ENCODE data around the gene DPF3.

The DPF3 gene

DNA sequence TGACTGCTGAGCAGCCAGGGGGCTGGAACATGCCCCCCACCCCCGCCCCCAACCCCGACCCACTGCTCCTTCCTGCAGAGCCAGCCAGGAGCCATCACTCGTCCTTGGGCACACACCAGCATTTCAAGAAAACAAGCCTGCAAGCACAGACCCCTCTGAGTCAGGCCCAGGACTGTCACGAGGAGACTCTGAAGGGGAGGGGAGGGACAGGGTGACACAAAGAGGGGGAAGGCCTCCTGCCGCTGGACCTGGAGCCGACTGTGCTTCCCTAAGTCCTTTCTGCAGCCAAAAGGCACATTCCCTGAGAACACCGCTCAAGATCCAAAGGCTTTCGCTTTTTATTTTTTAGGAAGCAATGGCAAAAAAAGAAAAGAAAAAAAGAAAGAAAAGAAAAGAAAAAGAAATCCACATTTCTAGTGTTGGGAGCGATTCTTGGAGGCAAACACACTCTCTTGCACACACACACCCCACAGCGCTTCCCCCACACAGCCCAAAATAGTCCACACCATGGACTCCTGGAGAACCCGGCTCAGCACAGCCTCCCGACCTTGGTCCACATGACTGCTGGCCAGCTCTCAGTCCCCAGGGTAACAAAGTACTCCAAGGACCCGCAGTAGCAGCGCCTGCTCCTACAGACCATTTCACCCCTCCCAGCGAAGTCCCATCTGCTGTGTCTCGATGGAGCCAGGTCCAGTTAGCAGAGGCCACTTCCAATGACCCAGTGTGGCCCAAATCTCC lies 101.7 kb downstream of the DPF3 start:
- DNase-seq, result no peak

DNA sequence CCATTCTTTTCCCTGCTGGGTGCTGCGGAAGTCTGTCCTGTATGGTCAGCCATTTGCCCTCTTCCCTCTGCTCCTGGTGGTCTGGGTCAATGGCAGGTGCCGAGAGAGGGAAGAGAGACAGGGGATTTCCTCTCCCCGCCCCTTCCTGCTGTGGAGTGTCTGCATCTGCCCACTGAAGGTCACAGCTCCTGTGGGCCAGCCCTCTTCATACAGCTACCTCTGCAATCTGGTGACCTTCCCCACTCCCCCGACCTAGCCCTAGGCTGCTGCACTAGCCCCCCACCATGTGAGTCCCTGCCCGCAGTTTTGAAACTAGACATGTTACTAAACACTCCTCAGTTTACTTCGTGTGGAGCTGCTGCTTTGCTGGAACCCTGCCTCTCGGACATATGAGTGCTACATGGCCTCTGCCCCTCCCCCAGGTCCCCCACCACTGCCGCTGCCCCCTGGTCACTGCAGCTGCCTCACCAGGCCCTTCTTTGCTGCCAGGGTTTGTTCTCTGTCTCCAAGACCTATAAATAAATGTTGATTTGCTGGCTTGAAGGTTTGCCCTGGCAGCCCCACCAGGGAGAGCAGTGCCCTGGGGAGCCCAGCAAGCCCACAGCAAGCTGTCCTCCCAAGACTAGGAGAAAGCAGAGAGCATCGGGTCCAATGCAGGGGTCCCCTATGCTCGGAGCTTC lies 102.9 kb downstream of the DPF3 start:
- DNase-seq, result no peak

DNA sequence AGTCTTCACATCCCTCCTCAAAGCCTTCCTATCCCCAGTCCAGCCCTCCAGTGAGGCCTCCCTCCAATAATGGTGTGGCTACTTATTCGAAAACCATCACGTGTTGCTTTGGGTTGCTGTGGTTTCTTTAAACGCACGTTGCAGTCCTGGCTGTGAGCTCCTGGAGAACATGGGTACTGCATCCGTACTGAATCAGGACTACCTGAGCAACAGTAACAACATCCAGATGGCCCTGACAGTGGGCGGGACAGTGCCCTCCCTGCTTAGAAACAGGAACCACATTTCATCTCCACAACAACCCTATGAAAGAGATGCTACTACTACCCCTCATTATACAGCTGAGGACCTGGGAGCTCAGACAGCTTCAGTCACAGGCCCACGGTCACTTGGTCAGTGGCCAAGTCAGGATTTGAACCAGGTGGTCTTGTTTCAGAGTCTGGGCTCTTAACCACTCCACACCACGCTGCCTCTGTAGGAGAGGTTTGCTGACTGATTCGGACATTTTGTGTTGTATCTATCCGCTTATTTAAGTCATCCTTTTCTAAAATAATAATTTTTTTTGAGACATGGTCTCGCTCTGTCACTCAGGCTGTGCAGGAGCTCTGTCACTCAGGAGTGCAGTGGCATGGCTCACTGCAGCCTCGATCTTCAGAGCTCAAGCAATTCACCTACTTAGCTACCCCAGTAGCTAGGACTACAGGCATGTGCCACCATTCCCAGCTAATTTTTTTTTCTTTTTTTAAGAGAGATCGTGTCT lies 104.8 kb downstream of the DPF3 start:
- no peak for DNase-seq

DNA sequence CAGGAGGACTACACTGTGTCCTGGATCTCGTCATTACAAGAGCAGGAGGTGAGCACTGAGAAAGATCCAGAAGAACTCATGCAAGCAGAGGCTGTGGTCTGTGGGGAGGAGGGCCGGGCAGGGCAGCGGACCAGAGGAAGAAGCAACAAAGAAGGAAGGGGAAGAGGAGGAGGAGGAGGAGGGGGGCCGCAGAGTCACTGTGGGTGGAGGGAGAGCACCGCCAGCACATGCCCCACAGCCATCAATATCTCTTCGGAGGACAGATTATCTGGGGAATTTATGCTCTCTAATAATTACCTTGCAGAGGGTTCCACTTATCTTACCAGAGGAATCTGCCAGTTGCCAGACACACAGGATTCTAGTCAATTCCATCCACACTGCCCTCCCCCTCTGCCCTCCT lies 105.6 kb downstream of the DPF3 start:
- DNase-seq, result no peak

DNA sequence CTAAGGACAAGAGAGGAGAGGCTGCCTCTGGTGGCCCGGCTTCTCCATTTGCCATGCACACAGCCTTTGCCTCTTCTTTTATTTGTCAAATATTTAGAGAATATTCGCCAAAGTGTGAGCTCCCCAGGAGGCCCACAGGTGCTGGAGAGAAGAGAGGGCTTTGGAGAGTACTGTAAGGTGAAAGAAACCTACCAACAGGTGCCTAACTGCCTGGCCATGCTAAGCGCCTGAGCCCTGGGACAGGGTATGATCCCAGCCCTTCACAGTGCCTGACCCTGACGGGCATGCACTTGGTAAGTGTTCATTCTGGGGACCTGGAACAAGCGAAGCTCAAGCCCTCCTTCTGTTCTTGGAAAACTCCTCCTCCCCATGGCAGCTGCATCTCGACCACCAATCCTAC lies 106.1 kb downstream of the DPF3 start:
- no peak for DNase-seq

DNA sequence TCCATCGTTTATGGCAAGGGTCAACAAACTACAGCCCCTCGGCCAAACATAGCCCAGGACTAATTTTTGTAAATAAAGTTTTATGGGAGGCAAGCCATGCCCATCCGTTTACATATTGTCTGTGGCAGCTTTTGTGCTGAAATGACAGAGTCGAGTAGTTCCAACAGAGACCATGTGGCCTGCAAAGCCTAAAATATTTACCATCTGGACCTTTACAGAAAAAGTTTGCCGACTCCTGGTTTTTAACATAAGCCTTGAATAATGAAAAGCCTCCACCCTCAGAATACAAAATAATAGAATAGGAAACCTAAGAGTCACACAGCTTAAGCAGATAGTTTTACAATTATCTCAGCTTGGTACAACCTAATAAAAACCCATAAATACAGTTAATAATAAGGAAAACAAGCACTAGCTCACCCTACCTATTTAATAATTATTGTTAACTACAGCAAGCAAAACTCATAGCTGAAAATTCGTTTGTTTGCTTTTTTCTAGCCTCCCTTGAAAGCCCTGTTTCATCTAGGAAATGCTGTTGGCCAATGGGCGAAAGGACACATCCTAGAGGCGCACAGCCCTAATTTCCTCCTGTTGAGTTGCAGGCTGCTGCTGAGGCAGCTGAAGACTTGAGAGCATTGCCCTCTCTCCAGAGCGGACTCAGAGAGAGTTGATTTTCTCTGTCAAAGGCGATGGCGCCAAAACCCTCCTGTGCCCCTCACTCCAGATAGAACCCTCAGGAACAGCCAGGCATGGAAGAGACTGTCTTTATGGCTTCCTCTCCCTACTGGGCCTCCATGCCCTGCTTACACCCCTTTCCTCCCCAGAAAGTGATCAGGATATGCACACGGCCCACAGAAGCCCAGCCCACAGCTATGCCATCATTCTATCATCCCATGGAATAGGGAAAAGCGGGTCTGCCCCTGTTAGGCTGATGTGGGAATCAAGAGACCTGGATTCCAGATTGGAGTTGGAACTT lies 107.2 kb downstream of the DPF3 start:
- no peak for DNase-seq

DNA sequence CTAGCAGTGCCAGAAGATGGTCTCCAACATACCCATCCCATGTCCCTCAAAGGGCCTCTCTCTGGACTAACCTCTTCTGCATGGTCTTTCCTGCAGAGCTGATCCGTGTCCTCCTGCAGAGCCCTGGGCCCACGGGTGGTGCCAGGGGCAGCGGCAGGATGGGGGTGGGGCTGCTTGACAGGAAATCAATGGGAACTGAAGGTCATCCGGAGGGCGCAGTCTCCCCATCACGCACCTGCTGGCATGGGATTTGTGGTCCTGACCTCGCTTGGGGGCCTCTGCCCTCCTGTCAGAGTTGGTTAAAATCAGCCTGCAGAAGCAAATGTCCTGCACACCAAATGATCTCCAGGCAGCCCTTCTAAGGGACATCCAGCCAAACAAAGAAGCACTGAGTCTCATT lies 110.2 kb downstream of the DPF3 start:
- no peak for DNase-seq

DNA sequence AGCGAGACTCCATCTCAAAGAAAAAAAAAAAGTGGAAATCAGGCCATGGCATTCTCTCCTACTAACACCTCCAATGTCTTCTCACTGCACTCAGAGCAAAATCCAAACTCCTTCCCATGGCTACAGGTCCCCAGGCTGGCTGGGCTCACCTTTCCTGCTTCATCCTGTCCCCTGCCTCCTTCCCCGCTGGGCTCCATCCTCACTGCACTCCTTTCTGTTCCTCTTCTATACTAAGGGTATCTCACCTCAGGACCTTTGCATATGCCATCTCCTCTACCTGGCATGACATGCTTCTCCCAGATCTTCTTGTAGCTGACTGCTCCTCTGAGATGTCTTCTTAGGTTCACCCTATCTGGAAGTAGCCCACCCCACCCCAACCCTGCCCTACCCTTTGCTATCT lies 111.1 kb downstream of the DPF3 start:
- no peak for DNase-seq

DNA sequence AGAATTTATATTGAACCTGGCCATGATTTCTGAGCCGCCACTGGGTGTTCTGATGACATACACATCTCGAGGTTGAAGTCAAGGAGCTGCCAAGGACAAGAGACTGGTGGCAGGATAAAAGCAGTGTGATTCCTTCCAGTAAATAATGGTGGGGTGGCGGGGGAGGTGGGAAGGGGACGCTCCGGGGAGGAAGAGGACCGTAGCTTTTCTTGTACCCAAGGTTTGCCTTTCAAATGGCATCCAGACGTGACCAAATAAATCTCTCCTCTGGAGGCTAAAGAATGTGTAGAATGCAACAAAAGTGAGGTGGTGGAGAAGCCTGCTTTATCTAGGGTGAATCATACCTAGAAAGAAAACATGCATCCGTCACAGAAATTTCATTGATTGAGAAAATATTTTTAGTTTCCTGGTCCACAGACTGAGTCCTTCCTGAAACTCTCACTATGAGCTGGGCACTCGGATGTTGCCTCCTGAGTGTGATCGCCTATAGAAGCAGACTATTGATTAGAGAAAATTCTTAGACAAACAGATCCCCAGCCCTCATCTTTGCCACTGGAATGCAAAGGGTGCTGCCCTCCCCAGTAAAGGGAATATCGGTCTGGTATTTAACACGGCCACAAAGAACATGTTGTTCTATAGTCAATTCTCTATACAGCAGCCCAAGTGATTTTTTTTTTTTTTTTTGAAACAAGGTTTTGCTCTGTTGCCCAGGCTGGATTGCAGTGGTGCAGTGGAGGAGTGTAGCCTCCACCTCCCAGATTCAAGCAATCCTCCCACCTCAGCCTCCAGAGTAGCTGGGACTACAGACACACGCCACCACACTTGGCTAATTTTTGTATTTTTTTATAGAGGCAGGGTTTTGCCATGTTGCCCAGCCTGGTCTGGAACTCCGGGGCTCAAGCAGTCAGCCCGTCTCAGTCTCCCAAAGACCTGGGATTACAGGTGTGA lies 112.1 kb downstream of the DPF3 start:
- no peak for DNase-seq

DNA sequence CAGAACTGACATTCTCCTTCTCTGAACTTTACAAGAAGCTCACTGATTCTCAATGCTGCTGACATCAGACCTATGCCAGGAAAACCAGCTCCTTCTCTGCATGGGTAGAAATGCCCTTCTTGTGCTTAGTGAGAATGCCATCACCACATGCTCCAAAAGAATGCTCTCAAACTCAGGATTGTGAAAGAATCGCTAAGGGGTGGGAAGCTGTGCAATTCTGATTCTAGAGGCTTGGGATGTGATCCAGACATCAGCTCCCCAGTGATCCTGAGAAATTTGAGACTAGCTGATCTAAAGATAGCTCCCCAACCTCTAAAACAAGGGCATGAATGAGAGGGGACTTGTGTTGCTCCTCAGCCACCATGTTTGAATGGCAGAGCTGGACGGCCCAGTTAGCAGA lies 113.2 kb downstream of the DPF3 start:
- DNase-seq, result no peak

DNA sequence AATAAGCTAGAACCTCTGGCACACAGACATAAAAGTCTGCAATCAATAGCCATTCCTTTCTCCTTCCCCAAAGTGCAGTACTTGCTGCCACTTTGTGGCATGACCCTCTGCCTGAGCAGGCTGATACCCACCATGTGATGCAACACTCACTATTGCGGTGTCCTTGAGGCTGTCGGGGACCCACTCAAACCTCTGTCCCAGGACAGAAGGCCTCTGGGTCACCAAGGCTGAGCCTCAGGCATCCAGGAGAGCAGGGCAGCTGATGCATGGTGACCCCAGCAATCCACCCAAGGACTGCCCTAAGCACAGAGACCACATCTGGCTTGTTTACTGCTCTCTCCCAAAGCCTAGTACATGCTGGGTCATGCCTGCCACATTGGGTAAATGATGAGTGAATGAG lies 114.2 kb downstream of the DPF3 start:
- DNase-seq, result no peak

DNA sequence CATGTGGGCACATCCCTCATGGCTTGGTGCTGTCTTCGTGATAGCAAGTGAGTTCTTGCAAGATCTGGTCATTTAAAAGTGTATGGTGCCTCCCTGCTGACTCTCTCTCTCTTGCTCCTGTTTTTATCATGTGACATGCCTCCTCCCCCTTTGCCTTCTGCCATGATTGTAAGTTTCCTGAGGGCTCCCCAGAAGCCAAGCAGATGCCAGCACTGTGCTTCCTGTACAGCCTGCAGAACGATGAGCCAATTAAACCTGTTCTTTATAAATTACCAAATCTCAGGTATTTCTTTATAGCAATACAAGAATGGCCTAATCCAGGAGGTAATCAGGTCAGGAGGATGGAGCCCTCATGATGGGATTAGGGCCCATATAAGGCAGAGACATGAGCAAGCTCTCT lies 116.3 kb downstream of the DPF3 start:
- no peak for DNase-seq

DNA sequence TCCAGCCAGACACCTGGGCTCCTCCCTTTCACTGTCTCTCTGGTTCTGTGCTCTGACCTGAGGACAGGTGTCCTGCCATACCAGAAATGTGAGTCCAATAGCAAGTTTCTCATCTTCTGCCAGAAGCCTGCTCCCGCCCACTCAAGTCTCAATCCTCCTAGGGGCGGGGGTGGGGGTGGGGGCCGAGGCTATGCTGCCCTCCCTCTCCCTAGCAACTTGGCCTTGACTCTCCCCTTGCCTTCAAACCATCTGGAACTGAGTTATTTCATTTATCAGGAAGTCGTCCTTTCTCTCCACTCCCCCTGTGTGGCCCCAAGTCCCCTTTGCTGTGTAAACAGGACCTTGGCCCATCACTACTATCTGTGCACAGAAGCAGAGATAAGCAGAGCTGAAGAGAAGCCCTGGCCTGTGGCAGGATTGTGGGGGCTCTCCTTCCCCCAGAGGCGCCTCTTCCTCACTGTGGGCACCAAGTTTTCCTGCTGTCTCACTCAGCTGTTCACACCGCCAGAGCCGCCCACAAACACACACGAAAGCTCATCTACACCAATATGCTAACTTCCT lies 117.1 kb downstream of the DPF3 start:
- DNase-seq, result no peak

DNA sequence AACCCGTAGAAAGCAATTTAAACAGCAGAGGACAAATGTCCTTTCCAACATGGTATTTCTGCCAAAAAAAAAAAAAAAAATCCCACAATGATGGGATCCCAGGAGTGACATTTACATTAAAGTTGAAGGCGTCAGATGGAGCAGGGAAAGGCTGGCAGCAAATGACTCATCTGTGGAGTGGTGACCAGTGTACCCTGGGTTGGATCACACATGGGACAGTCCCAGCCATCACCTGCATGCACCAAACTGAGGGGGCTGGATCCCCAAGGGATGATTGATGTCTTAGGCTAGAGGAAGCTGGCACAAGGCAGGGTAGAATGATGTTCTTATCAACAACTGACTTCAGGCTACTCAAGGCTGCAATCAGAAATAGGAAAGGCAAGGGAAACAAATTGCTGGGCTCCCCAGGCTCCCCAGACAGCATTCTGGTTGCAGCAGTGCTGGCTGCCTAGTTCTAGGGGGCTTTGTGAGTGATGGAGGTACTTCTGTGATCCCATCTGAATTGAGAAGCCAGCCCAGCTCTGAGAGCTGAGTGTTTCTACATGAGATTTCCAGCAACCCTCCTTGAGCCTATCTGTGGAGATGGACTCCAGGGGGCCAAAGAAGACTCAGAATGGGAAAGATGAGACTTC lies 117.9 kb downstream of the DPF3 start:
- DNase-seq, result no peak

DNA sequence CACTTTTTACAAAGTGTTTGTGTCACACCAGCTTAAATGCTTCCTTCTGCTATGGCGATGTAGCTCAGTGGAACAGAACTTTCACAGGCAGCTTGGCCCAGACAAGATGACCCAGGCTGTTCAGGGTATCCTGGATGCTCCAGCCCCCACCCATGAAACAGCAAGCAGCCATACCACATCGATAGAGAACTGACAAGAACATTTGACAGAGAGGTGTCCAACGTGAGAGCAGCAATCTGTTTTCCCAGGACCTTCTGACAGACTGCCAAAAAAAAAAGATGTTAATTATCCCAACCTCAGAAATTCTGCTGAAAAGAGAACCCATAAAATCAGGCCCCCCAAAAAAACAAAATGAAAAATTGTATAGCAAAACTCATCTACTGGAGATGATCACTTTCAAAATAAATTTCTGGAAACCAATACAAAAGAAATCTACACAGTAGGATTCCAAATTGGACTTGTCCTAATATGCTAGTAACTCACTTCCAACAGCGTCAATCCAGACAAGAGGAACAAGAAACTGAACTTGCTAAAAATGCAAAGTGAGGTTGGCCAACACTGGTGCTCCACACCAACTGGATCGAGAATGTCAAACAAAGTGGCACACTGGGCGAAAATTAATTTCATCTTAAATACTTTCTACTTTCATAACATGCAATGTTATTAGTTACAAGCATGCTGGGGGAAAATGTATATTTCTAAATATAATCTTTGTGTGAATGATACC lies 118.8 kb downstream of the DPF3 start:
- DNase-seq, result no peak

DNA sequence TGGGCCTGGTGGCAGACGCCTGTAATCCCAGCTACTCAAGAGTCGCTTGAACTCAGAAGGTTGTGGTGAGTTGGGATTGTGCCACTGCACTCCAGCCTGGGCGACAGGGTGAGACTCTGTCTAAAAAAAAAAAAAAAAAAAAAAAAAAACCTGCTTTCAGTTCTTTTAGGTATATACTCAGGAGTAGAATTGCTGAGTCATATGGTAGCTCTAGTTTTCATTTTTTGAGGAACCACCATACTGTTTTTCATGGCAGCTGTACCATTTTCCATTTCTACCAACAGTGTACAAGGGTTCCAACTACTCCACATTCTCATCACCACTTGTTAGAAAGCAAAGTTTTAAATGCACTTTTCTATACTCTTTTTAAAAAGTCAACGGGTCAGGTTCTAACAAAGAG lies 119.8 kb downstream of the DPF3 start:
- no peak for DNase-seq

DNA sequence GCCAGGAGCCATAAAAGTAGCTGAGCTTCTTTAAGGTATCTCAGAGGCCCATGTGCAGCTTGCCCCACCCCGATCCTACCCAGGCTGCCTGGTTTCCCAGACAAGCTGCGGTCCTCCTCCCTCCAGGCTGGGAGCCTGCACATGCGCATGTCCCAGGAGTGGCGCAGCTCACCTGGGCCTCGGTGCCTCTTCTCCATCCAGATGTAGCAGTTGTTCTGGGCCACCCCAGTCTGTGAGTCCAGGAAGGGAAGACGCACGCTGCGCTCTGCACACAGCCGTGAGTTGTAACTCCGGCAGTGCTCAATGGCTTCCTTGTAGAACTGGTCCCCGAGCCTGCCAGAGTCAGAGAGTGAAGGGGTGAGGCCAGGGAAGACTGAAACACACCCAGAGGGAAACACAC lies 122.3 kb downstream of the DPF3 start:
- no peak for DNase-seq

DNA sequence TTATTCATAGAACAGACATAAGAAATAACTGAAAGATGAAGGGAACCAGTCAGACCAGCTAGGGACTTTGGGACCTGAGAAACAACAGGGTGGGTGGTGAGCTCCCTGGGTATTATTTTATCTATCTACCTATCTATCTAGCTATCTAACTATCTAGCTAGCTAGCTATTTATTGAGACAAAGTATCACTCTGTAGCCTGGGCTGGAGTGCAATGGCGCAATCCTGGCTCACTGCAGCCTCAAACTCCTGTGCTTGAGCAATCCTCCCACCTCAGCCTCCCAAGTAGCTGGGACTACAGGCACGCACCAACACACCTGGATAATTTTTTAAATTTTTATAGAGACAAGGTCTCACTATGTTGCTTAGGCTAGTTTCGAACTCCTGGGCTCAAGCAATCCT lies 127.6 kb downstream of the DPF3 start:
- no peak for DNase-seq

DNA sequence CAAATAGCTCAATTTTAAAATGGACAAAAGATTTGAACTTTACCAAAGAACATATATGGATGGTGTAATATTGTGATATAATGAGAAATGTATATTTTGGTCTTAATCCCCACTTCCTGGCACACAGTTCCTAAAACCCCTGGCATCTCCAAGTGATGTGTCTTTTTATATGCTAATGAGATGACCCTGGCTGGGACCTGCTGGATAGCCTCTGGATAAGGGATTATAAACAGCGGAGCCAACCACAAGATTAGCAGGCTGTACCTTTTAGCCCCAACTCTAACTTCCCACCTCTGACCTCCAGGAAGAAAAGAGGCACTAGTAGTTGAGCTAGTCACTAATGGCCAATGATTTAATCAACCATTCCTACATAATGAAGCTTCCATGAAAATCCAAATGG lies 130.0 kb downstream of the DPF3 start:
- DNase-seq, result no peak

DNA sequence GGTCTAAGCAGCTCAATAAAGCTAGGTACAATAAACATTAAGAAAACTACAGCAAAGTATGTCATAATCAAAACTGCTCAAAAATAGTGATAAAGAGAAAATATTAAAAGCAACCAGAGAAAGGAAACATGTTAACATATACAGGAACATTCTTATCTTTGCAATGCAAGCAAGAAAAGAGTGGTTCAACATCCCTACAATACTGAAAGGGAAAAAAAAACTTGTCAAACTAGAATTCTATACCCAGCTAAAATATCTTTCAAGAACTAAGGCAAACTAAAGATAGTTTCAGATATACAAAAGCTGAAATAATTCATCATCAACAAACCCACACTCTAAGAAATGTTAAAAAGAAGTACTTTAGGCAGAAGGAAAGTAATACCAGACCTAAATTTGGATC lies 134.2 kb downstream of the DPF3 start:
- no peak for DNase-seq
